Right kidney (tissue), 1 donor: ENCODE measurements around the gene SLC6A1.

ENCODE experiments used
- DNase-seq: peaks from one replicate; pipeline ENCODE4 v3.0.0-alpha.2; 2016

The SLC6A1 gene

GRCh38 chr3:11021611-11022011 is 29.1 kb downstream of the SLC6A1 start:
- DNase-seq: no peak

GRCh38 chr3:11022115-11022514 is 29.6 kb downstream of the SLC6A1 start:
- DNase-seq: no peak

- no peak for DNase-seq
Observed at GRCh38 chr3:11024181-11024580, 31.6 kb downstream of the SLC6A1 start.

GRCh38 chr3:11029948-11030347 is 37.4 kb downstream of the SLC6A1 start:
- no peak for DNase-seq

- DNase-seq: no peak
Observed at GRCh38 chr3:11033871-11034270, 41.3 kb downstream of the SLC6A1 start.

- no peak for DNase-seq
Observed at GRCh38 chr3:11034309-11034985, 41.9 kb downstream of the SLC6A1 start.

GRCh38 chr3:11035757-11036505 is 43.4 kb downstream of the SLC6A1 start:
- no peak for DNase-seq

- no peak for DNase-seq
Observed at GRCh38 chr3:11037241-11037873, 44.8 kb downstream of the SLC6A1 start.

- DNase-seq: no peak
Observed at GRCh38 chr3:11037976-11038375, 45.4 kb downstream of the SLC6A1 start.

GRCh38 chr3:11045536-11045935 is 53.0 kb downstream of the SLC6A1 start:
- DNase-seq: no peak

- DNase-seq: no peak
Observed at GRCh38 chr3:11047500-11047899, 55.0 kb downstream of the SLC6A1 start.

GRCh38 chr3:11050666-11051323 is 58.2 kb downstream of the SLC6A1 start:
- no peak for DNase-seq

- DNase-seq: no peak
Observed at GRCh38 chr3:11053926-11054503, 61.5 kb downstream of the SLC6A1 start.

GRCh38 chr3:11054739-11055438 is 62.3 kb downstream of the SLC6A1 start:
- no peak for DNase-seq

- DNase-seq: no peak
Observed at GRCh38 chr3:11055496-11055895, 62.9 kb downstream of the SLC6A1 start.

GRCh38 chr3:11056531-11057050 is 64.0 kb downstream of the SLC6A1 start:
- no peak for DNase-seq

- DNase-seq: no peak
Observed at GRCh38 chr3:11057655-11058054, 65.1 kb downstream of the SLC6A1 start.

GRCh38 chr3:11059090-11059798 is 66.7 kb downstream of the SLC6A1 start:
- peak; percentile 33 for DNase-seq

GRCh38 chr3:11059799-11060115 is 67.2 kb downstream of the SLC6A1 start:
- DNase-seq: no peak

GRCh38 chr3:11060500-11061251 is 68.1 kb downstream of the SLC6A1 start:
- peak; percentile 56 for DNase-seq
